Karpas-422 (cell line): Measurements from ENCODE around the gene NUPR2. TPM values are rescaled to one million over a fixed set of nuclear protein-coding genes. Genes with fewer than 3 reads are reported as not detected.
"Not testable (repeated sequence)": the region's sequence is repeated elsewhere in the genome, so short reads cannot be mapped to it uniquely, and the experiment has no call there.

Experiments
- DNase-seq: peaks from one replicate; pipeline ENCODE4 v3.0.0-alpha.2; 2015
- H2AFZ ChIP-seq: fragments of 200-600 bp; sonication (generic); 2 replicates; pipeline ENCODE4 v1.6.1; 2014; ENCODE audit warnings: antibody characterized with exemption, low read length, mixed read lengths
- H3K27ac ChIP-seq: fragments of 200-600 bp; sonication (generic); 2 replicates; pipeline ENCODE4 v1.5.1; 2014; ENCODE audit warnings: mild to moderate bottlenecking, low read length, moderate library complexity
- H3K27me3 ChIP-seq: fragments of 200-600 bp; sonication (generic); 2 replicates; pipeline ENCODE4 v1.6.1; 2014; ENCODE audit warnings: low read length, mixed read lengths
- H3K36me3 ChIP-seq: fragments of 200-600 bp; sonication (generic); 2 replicates; pipeline ENCODE4 v1.6.1; 2014; ENCODE audit warnings: low read length, mixed read lengths; ENCODE audit not compliant: insufficient read depth
- H3K4me1 ChIP-seq: fragments of 200-600 bp; sonication (generic); 2 replicates; pipeline ENCODE4 v1.6.1; 2014; ENCODE audit warnings: mild to moderate bottlenecking, low read length, mixed read lengths
- H3K4me2 ChIP-seq: fragments of 200-600 bp; sonication (generic); 2 replicates; pipeline ENCODE4 v1.6.1; 2014; ENCODE audit warnings: low read length, low read depth, mild to moderate bottlenecking; ENCODE audit not compliant: poor library complexity, severe bottlenecking
- H3K4me3 ChIP-seq: fragments of 200-600 bp; sonication (generic); 2 replicates; pipeline ENCODE4 v1.5.1; 2014; ENCODE audit warnings: mild to moderate bottlenecking, antibody characterized with exemption, low read length, mixed read lengths
- H3K79me2 ChIP-seq: fragments of 200-600 bp; sonication (generic); 2 replicates; pipeline ENCODE4 v1.6.1; 2014; ENCODE audit warnings: mild to moderate bottlenecking, low read length, mixed read lengths
- H3K9ac ChIP-seq: fragments of 200-600 bp; sonication (generic); 2 replicates; pipeline ENCODE4 v1.6.0; 2014; ENCODE audit warnings: low read length
- H3K9me2 ChIP-seq: fragments of 200-600 bp; sonication (generic), shearing (Covaris generic); replicated peaks from 2 replicates; pipeline ENCODE4 v1.6.0; 2014; ENCODE audit warnings: mild to moderate bottlenecking, low read length, moderate library complexity; ENCODE audit not compliant: insufficient read depth
- H3K9me3 ChIP-seq: fragments of 300-700, 200-600 bp; sonication (generic); 2 replicates; pipeline ENCODE4 v1.6.1; 2014; ENCODE audit warnings: low read length, mixed read lengths
- H4K20me1 ChIP-seq: fragments of 200-600 bp; sonication (generic); 2 replicates; pipeline ENCODE4 v1.6.1; 2014; ENCODE audit warnings: mild to moderate bottlenecking, antibody characterized with exemption, low read length, low read depth; ENCODE audit not compliant: insufficient read depth
- total RNA-seq: library from RNA; depleted of rRNA; stranded (reverse); fragments of >200 nt; shearing (Covaris generic); gene quantifications from 2 replicates; pipeline ENCODE4 v1.2.3, GENCODE V29; 2014; ENCODE audit warnings: low replicate concordance; rRNA removed

Gene NUPR2
- total RNA-seq, result not detected in 2 replicates

GRCh38 chr7:56115852-56116538 is at the start of gene NUPR2:
Gene NUPR2 (minus strand): TSS chr7:56116417. CDS start chr7:56116314, 103 bp downstream.
- H3K9me3 ChIP-seq, result no peaks in the 10 kb centered on the region
- H3K9ac ChIP-seq, result no peak within 1 kb of the TSS
- no peak within 1 kb of the TSS for H3K4me2 ChIP-seq
- H2AFZ ChIP-seq, result no peak within 1 kb of the TSS
- no peaks in the 10 kb centered on the region for H3K9me2 ChIP-seq
- H3K36me3 ChIP-seq, result no peaks in the 10 kb centered on the region
- no peak within 1 kb of the TSS for H3K4me3 ChIP-seq
- no peak within 1 kb of the TSS for H3K27ac ChIP-seq
- H4K20me1 ChIP-seq, result no peaks in the 10 kb centered on the region
- DNase-seq, result no peak
- H3K27me3 ChIP-seq, result no peaks in the 10 kb centered on the region
- H3K4me1 ChIP-seq, result no peaks in the 10 kb centered on the region
- H3K79me2 ChIP-seq, result no peaks in the 10 kb centered on the region

GRCh38 chr7:56157238-56157790 is 41.1 kb upstream of the NUPR2 start:
- H3K9me2 ChIP-seq, result no peaks in the 10 kb centered on the region
- H3K4me1 ChIP-seq, result no peaks in the 10 kb centered on the region
- H3K4me2 ChIP-seq, result no peak overlapping the region
- H3K36me3 ChIP-seq, result no peaks in the 10 kb centered on the region
- no peaks in the 10 kb centered on the region for H3K79me2 ChIP-seq
- H2AFZ ChIP-seq, result no peak overlapping the region
- H3K27me3 ChIP-seq, result no peaks in the 10 kb centered on the region
- no peaks in the 10 kb centered on the region; the same call in 1 of the 2 replicates for H3K9me3 ChIP-seq
- H4K20me1 ChIP-seq, result no peaks in the 10 kb centered on the region
- H3K4me3 ChIP-seq, result no peak overlapping the region
- H3K27ac ChIP-seq, result no peak overlapping the region
- no peak for DNase-seq
- H3K9ac ChIP-seq, result no peak overlapping the region

GRCh38 chr7:56131062-56131461 is 14.8 kb upstream of the NUPR2 start:
- DNase-seq, H3K27me3 ChIP-seq, H2AFZ ChIP-seq, H3K36me3 ChIP-seq, H3K9me3 ChIP-seq, H3K4me1 ChIP-seq, H3K9ac ChIP-seq, H4K20me1 ChIP-seq, H3K4me2 ChIP-seq, H3K27ac ChIP-seq, H3K79me2 ChIP-seq, H3K4me3 ChIP-seq, H3K9me2 ChIP-seq: not testable (repeated sequence)

- H3K79me2 ChIP-seq, result no peaks in the 10 kb centered on the region
- DNase-seq, result peak; percentile 41
- no peaks in the 10 kb centered on the region for H3K27me3 ChIP-seq
- H3K4me2 ChIP-seq, result no peak overlapping the region
- no peak overlapping the region for H2AFZ ChIP-seq
- no peaks in the 10 kb centered on the region for H4K20me1 ChIP-seq
- no peak overlapping the region for H3K27ac ChIP-seq
- H3K9me2 ChIP-seq, result no peaks in the 10 kb centered on the region
- no peak overlapping the region for H3K9ac ChIP-seq
- H3K4me1 ChIP-seq, result no peaks in the 10 kb centered on the region
- no peaks in the 10 kb centered on the region for H3K36me3 ChIP-seq
- H3K4me3 ChIP-seq, result no peak overlapping the region
- no peaks in the 10 kb centered on the region for H3K9me3 ChIP-seq
Measured at GRCh38 chr7:56127241-56127975, 11.2 kb upstream of the NUPR2 start.

- Histone ChIP-seq H4K20me1 (no peaks in the 10 kb centered on the region), H3K36me3 (no peaks in the 10 kb centered on the region), H3K27me3 (no peaks in the 10 kb centered on the region), H3K9ac (no peak overlapping the region), H3K4me1 (no peaks in the 10 kb centered on the region), H3K9me2 (no peaks in the 10 kb centered on the region), H3K4me3 (no peak overlapping the region), H3K9me3 (no peaks in the 10 kb centered on the region), H3K27ac (no peak overlapping the region), H3K79me2 (no peaks in the 10 kb centered on the region), H3K4me2 (no peak overlapping the region), H2AFZ (no peak overlapping the region)
- DNase-seq, result no peak
Measured at GRCh38 chr7:56125831-56126230, 9.6 kb upstream of the NUPR2 start.

GRCh38 chr7:56124981-56125380 is 8.8 kb upstream of the NUPR2 start:
- no peak overlapping the region for H3K4me3 ChIP-seq
- no peak overlapping the region for H3K4me2 ChIP-seq
- H3K4me1 ChIP-seq, result no peaks in the 10 kb centered on the region
- no peak overlapping the region for H3K27ac ChIP-seq
- H4K20me1 ChIP-seq, result no peaks in the 10 kb centered on the region
- H3K9me3 ChIP-seq, result no peaks in the 10 kb centered on the region
- H3K27me3 ChIP-seq, result no peaks in the 10 kb centered on the region
- H2AFZ ChIP-seq, result no peak overlapping the region
- H3K36me3 ChIP-seq, result no peaks in the 10 kb centered on the region
- no peak overlapping the region for H3K9ac ChIP-seq
- H3K79me2 ChIP-seq, result no peaks in the 10 kb centered on the region
- H3K9me2 ChIP-seq, result no peaks in the 10 kb centered on the region
- no peak for DNase-seq

GRCh38 chr7:56121440-56121839 is 5.2 kb upstream of the NUPR2 start:
- no peaks in the 10 kb centered on the region for H3K9me2 ChIP-seq
- no peaks in the 10 kb centered on the region for H3K79me2 ChIP-seq
- no peaks in the 10 kb centered on the region for H3K36me3 ChIP-seq
- no peak overlapping the region for H3K9ac ChIP-seq
- no peak overlapping the region for H2AFZ ChIP-seq
- DNase-seq, result no peak
- H3K4me3 ChIP-seq, result no peak overlapping the region
- H3K4me1 ChIP-seq, result no peaks in the 10 kb centered on the region
- H3K27me3 ChIP-seq, result no peaks in the 10 kb centered on the region
- no peak overlapping the region for H3K4me2 ChIP-seq
- no peaks in the 10 kb centered on the region for H4K20me1 ChIP-seq
- H3K27ac ChIP-seq, result no peak overlapping the region
- no peaks in the 10 kb centered on the region for H3K9me3 ChIP-seq

GRCh38 chr7:56112244-56112643 is 4.0 kb downstream of the NUPR2 start:
- not testable (repeated sequence) for H3K4me3 ChIP-seq, H3K27me3 ChIP-seq, H2AFZ ChIP-seq, H3K9me3 ChIP-seq, DNase-seq, H4K20me1 ChIP-seq, H3K9ac ChIP-seq, H3K36me3 ChIP-seq, H3K79me2 ChIP-seq, H3K27ac ChIP-seq, H3K4me2 ChIP-seq, H3K4me1 ChIP-seq, H3K9me2 ChIP-seq
